ES-I3 (cell line): Measurements from ENCODE around the gene TIMP3.
A peak's percentile ranks its signal among the peaks of the same experiment; 100 is the strongest.

Source experiments
- H3K36me3 ChIP-seq: 2 replicates; pipeline ENCODE4 v1.6.1; 2013; ENCODE audit warnings: mild to moderate bottlenecking, low read length, control low read depth, moderate library complexity; ENCODE audit not compliant: insufficient read depth
- H3K4me1 ChIP-seq: 2 replicates; pipeline ENCODE4 v1.6.1; 2013; ENCODE audit warnings: mild to moderate bottlenecking, control low read depth, low read length; ENCODE audit not compliant: insufficient read depth
- H3K9ac ChIP-seq: 2 replicates; pipeline ENCODE4 v1.6.1; 2013; ENCODE audit warnings: low read depth, mild to moderate bottlenecking, low read length, moderate library complexity
- H3K9me3 ChIP-seq: 2 replicates; pipeline ENCODE4 v1.6.1; 2013; ENCODE audit warnings: mild to moderate bottlenecking, low read length, moderate library complexity; ENCODE audit not compliant: control insufficient read depth, insufficient read depth

Gene TIMP3

GRCh38 chr22:32795214-32795596 lies 6.3 kb upstream of the TIMP3 start:
- Histone ChIP-seq H3K9me3 (no peaks in the 10 kb centered on the region), H3K4me1 (no peaks in the 10 kb centered on the region; the same call in 1 of the 2 replicates), H3K36me3 (no peaks in the 10 kb centered on the region), H3K9ac (no peak overlapping the region)

- Histone ChIP-seq H3K9ac (no peak overlapping the region), H3K9me3 (no peaks in the 10 kb centered on the region), H3K36me3 (no peaks in the 10 kb centered on the region), H3K4me1 (no peaks in the 10 kb centered on the region; the same call in 1 of the 2 replicates)
Observed at GRCh38 chr22:32796865-32797573, 4.5 kb upstream of the TIMP3 start.

GRCh38 chr22:32799496-32799895 lies 2.0 kb upstream of the TIMP3 start:
- no peaks in the 10 kb centered on the region for H3K36me3 ChIP-seq
- no peak overlapping the region for H3K9ac ChIP-seq
- peaks cover 18% of the 10 kb centered on the region for H3K4me1 ChIP-seq
- H3K9me3 ChIP-seq: no peaks in the 10 kb centered on the region

- H3K9me3 ChIP-seq: no peaks in the 10 kb centered on the region
- H3K4me1 ChIP-seq: peaks cover 24% of the 10 kb centered on the region
- H3K9ac ChIP-seq: no peak overlapping the region
- H3K36me3 ChIP-seq: no peaks in the 10 kb centered on the region
Observed at GRCh38 chr22:32800158-32800882, 1.2 kb upstream of the TIMP3 start.

GRCh38 chr22:32800994-32801536 lies 440 bp upstream of the TIMP3 start:
- Histone ChIP-seq H3K9ac (peak overlapping the region; percentile 57), H3K9me3 (no peaks in the 10 kb centered on the region), H3K4me1 (peaks cover 25% of the 10 kb centered on the region), H3K36me3 (no peaks in the 10 kb centered on the region)

- Histone ChIP-seq H3K9ac (peak overlapping the region; percentile 59), H3K9me3 (no peaks in the 10 kb centered on the region), H3K4me1 (peaks cover 28% of the 10 kb centered on the region), H3K36me3 (no peaks in the 10 kb centered on the region)
Observed at GRCh38 chr22:32802237-32802765, 796 bp downstream of the TIMP3 start.

- peak overlapping the region; percentile 59; the same call in 1 of the 2 replicates for H3K9ac ChIP-seq
- H3K9me3 ChIP-seq: no peaks in the 10 kb centered on the region
- peaks cover 28% of the 10 kb centered on the region for H3K4me1 ChIP-seq
- H3K36me3 ChIP-seq: no peaks in the 10 kb centered on the region
Observed at GRCh38 chr22:32803020-32803737, 1.7 kb downstream of the TIMP3 start.

- no peak overlapping the region for H3K9ac ChIP-seq
- H3K9me3 ChIP-seq: no peaks in the 10 kb centered on the region
- no peaks in the 10 kb centered on the region for H3K36me3 ChIP-seq
- H3K4me1 ChIP-seq: peaks cover 28% of the 10 kb centered on the region
Observed at GRCh38 chr22:32803738-32804435, 2.4 kb downstream of the TIMP3 start.

- H3K9ac ChIP-seq: no peak overlapping the region
- no peaks in the 10 kb centered on the region for H3K36me3 ChIP-seq
- peaks cover 28% of the 10 kb centered on the region for H3K4me1 ChIP-seq
- no peaks in the 10 kb centered on the region for H3K9me3 ChIP-seq
Observed at GRCh38 chr22:32804531-32805360, 3.2 kb downstream of the TIMP3 start.

- no peak overlapping the region for H3K9ac ChIP-seq
- peaks cover 28% of the 10 kb centered on the region for H3K4me1 ChIP-seq
- no peaks in the 10 kb centered on the region for H3K36me3 ChIP-seq
- no peaks in the 10 kb centered on the region for H3K9me3 ChIP-seq
Observed at GRCh38 chr22:32805361-32805881, 3.9 kb downstream of the TIMP3 start.

- Histone ChIP-seq H3K36me3 (no peaks in the 10 kb centered on the region), H3K4me1 (peaks cover 30% of the 10 kb centered on the region), H3K9ac (no peak overlapping the region), H3K9me3 (no peaks in the 10 kb centered on the region)
Observed at GRCh38 chr22:32806296-32806695, 4.8 kb downstream of the TIMP3 start.

- H3K9me3 ChIP-seq: no peaks in the 10 kb centered on the region
- H3K9ac ChIP-seq: no peak overlapping the region
- H3K4me1 ChIP-seq: peaks cover 27% of the 10 kb centered on the region
- no peaks in the 10 kb centered on the region for H3K36me3 ChIP-seq
Observed at GRCh38 chr22:32808038-32808445, 6.5 kb downstream of the TIMP3 start.
